SH-SY5Y (cell line): ENCODE measurements around the gene ANO10.

Experiments
- GATA2 ChIP-seq: IDR thresholded peaks from 2 replicates; pipeline ENCODE4 v1.6.1; 2011; ENCODE audit warnings: mild to moderate bottlenecking, low read depth, low read length
- GATA3 ChIP-seq: IDR thresholded peaks from 2 replicates; pipeline ENCODE4 v1.6.1; 2011; ENCODE audit warnings: low read depth, mild to moderate bottlenecking, low read length, moderate library complexity

The ANO10 gene

GRCh38 chr3:43390255-43390588 is 231.6 kb downstream of the ANO10 start:
- TF ChIP-seq GATA3 (no peak), GATA2 (no peak)

- TF ChIP-seq GATA3 (no peak), GATA2 (no peak)
Measured at GRCh38 chr3:43389388-43390254, 232.2 kb downstream of the ANO10 start.

GRCh38 chr3:43388915-43389314 is 232.9 kb downstream of the ANO10 start:
- peak; percentile 21; the same call in 1 of the 2 replicates for TF ChIP-seq GATA2
- no peak for TF ChIP-seq GATA3

GRCh38 chr3:43388175-43388574 is 233.6 kb downstream of the ANO10 start:
- no peak for TF ChIP-seq GATA3
- TF ChIP-seq GATA2: no peak

- no peak for TF ChIP-seq GATA2
- TF ChIP-seq GATA3: no peak
Measured at GRCh38 chr3:43379343-43379742, 242.5 kb downstream of the ANO10 start.

- TF ChIP-seq GATA2: no peak
- no peak for TF ChIP-seq GATA3
Measured at GRCh38 chr3:43378066-43378935, 243.5 kb downstream of the ANO10 start.

GRCh38 chr3:43373560-43373928 is 248.3 kb downstream of the ANO10 start:
- TF ChIP-seq GATA2 (no peak), GATA3 (no peak)

GRCh38 chr3:43372809-43373559 is 248.8 kb downstream of the ANO10 start:
- TF ChIP-seq GATA3: no peak
- TF ChIP-seq GATA2: no peak

- no peak for TF ChIP-seq GATA2
- no peak for TF ChIP-seq GATA3
Measured at GRCh38 chr3:43372007-43372740, 249.6 kb downstream of the ANO10 start.

GRCh38 chr3:43371494-43371893 is 250.3 kb downstream of the ANO10 start:
- TF ChIP-seq GATA2 (no peak), GATA3 (no peak)

GRCh38 chr3:43370293-43370980 is 251.4 kb downstream of the ANO10 start:
- TF ChIP-seq GATA2 (no peak), GATA3 (no peak)

- TF ChIP-seq GATA3: no peak
- no peak for TF ChIP-seq GATA2
Measured at GRCh38 chr3:43369404-43370292, 252.2 kb downstream of the ANO10 start.

- TF ChIP-seq GATA3 (no peak), GATA2 (no peak)
Measured at GRCh38 chr3:43366885-43367284, 254.9 kb downstream of the ANO10 start.
